GM12878 (cell line): ENCODE measurements around the gene MDM1. TPM values are rescaled to one million over a fixed set of nuclear protein-coding genes. Genes with fewer than 3 reads are reported as not detected.

ENCODE experiments used
- FOS ChIP-seq: IDR thresholded peaks from 3 replicates; pipeline ENCODE4 v1.6.1; 2011; ENCODE audit warnings: borderline replicate concordance; ENCODE audit not compliant: insufficient read length; ENCODE audit errors: extremely low read depth
- FOXK2 ChIP-seq: fragments of 450-650 bp; IDR thresholded peaks from 2 replicates; pipeline ENCODE4 v1.6.1; 2017; ENCODE audit warnings: mild to moderate bottlenecking, moderate library complexity
- SRF ChIP-seq, 2 experiments: IDR thresholded peaks; 2 replicates each; pipeline ENCODE4 v1.6.1; 2011; ENCODE audit warnings: low read depth in 2 of 2, low read length in 2 of 2, mild to moderate bottlenecking in 1 of 2, moderate library complexity in 1 of 2
- TCF3 ChIP-seq: IDR thresholded peaks from 2 replicates; pipeline ENCODE4 v1.6.1; 2012; ENCODE audit warnings: low read depth, mild to moderate bottlenecking, low read length, borderline replicate concordance; ENCODE audit not compliant: insufficient read depth
- ZNF207 ChIP-seq: fragments of 450-650 bp; IDR thresholded peaks from 2 replicates; pipeline ENCODE4 v1.6.1; 2014; ENCODE audit warnings: antibody characterized with exemption, mild to moderate bottlenecking, borderline replicate concordance
- ZNF274 ChIP-seq: IDR thresholded peaks from one replicate; pipeline ENCODE4 v1.8.0; 2011; ENCODE audit not compliant: insufficient read length, insufficient read depth
- polyA plus RNA-seq, 11 experiments: library from polyadenylated mRNA; depleted of rRNA in 4 of 11; unstranded in 6 of 11; stranded (reverse) in 5 of 11; fragments of >200 nt; fragmentation: Nextera tagmentation in 4 of 11; fragmentation: Illumina TruSeq in 1 of 11; extraction: Ambion mirVana in 4 of 11; extraction: Trizol in 1 of 11; gene quantifications; 1 replicate in 1 of 11; 2 replicates in 10 of 11; pipeline versions ENCODE4 v1.2.1 to v1.2.3, GENCODE V29; 2011 to 2016; ENCODE audit warnings: inconsistent platforms in 2 of 11, missing spikeins in 2 of 11, low read depth in 1 of 11
- total RNA-seq, 4 experiments: library from RNA; depleted of rRNA in 3 of 4; stranded (reverse); fragments of >200 nt in 3 of 4; fragmentation: Illumina TruSeq in 1 of 4; extraction: Trizol in 1 of 4; gene quantifications; 2 replicates each; pipeline versions ENCODE4 v1.2.1 to v1.2.3, GENCODE V29; 2013 to 2021
- TF ChIP-seq, protein P1 (sequence below): fragments of 450-650 bp; conservative IDR thresholded peaks from 2 replicates; pipeline ENCODE4 v1.6.1; 2017; ENCODE audit warnings: mild to moderate bottlenecking, moderate library complexity
- TF ChIP-seq, protein P2 (sequence below): fragments of 450-650 bp; IDR thresholded peaks from 2 replicates; pipeline ENCODE4 v1.6.1; 2017; ENCODE audit warnings: mild to moderate bottlenecking, moderate library complexity

Gene MDM1
- total and polyA plus RNA-seq, 10 of the 15 experiments (the other 5 are each of a cell fraction or from before 2014, with no cell fraction given): 10.1 to 25.3 (median 16.5) TPM

DNA sequence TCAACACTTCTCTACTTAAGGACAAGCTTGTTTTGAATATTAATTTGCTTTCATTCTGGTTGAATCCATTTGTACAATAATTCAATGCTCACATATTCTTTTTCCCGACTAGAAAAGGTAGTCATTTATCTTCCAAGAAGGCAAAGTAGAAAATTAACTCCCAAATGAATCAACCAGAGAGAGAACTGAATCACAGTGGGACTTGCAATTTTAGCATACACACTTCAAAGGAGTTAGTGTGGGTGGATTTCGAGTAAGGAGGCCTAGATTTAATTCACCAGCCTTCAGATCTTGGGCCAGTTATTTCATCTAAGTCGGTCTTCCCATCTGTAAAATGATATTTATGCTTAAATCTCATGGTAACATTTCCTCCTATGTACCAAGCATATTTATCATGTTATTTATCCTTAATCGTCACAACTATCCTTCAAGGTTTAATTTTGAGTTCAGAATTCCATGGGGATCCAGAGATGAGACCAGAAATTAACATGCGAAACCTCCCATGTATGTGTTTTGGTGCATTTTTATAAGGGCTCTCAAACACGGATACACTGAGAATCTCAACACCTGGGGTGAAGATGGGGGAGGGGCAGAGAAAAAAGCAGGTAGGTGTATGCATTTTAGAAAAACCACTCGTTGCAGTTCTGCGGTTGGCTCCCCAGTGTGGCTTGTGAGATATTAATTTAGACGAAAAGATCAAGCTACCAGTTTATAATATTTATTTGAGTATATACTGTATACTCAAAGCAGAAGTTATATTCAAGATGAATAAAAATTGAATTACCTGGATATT, 39.8 kb downstream of the MDM1 start (continued):
- TF ChIP-seq SRF (IDR thresholded peaks at IDR 0.05; ENCODE audit: low read depth in 2 of 2, low read length in 2 of 2) (no peak), TCF3 (no peak), FOXK2 (no peak), FOS (no peak), ZNF207 (no peak), ZNF274 (no peak)
- TF ChIP-seq, protein P1, sequence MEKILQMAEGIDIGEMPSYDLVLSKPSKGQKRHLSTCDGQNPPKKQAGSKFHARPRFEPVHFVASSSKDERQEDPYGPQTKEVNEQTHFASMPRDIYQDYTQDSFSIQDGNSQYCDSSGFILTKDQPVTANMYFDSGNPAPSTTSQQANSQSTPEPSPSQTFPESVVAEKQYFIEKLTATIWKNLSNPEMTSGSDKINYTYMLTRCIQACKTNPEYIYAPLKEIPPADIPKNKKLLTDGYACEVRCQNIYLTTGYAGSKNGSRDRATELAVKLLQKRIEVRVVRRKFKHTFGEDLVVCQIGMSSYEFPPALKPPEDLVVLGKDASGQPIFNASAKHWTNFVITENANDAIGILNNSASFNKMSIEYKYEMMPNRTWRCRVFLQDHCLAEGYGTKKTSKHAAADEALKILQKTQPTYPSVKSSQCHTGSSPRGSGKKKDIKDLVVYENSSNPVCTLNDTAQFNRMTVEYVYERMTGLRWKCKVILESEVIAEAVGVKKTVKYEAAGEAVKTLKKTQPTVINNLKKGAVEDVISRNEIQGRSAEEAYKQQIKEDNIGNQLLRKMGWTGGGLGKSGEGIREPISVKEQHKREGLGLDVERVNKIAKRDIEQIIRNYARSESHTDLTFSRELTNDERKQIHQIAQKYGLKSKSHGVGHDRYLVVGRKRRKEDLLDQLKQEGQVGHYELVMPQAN: no peak
- TF ChIP-seq, protein P2, sequence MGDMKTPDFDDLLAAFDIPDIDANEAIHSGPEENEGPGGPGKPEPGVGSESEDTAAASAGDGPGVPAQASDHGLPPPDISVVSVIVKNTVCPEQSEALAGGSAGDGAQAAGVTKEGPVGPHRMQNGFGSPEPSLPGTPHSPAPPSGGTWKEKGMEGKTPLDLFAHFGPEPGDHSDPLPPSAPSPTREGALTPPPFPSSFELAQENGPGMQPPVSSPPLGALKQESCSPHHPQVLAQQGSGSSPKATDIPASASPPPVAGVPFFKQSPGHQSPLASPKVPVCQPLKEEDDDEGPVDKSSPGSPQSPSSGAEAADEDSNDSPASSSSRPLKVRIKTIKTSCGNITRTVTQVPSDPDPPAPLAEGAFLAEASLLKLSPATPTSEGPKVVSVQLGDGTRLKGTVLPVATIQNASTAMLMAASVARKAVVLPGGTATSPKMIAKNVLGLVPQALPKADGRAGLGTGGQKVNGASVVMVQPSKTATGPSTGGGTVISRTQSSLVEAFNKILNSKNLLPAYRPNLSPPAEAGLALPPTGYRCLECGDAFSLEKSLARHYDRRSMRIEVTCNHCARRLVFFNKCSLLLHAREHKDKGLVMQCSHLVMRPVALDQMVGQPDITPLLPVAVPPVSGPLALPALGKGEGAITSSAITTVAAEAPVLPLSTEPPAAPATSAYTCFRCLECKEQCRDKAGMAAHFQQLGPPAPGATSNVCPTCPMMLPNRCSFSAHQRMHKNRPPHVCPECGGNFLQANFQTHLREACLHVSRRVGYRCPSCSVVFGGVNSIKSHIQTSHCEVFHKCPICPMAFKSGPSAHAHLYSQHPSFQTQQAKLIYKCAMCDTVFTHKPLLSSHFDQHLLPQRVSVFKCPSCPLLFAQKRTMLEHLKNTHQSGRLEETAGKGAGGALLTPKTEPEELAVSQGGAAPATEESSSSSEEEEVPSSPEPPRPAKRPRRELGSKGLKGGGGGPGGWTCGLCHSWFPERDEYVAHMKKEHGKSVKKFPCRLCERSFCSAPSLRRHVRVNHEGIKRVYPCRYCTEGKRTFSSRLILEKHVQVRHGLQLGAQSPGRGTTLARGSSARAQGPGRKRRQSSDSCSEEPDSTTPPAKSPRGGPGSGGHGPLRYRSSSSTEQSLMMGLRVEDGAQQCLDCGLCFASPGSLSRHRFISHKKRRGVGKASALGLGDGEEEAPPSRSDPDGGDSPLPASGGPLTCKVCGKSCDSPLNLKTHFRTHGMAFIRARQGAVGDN: no peak
